LNCaP clone FGC (cell line): ENCODE measurements around the gene XXYLT1.

Experiments used
- DNase-seq: peaks from one replicate; pipeline ENCODE4 v3.0.0-alpha.2; 2011; ENCODE audit warnings: low read depth
- H3K4me3 ChIP-seq: 2 replicates; pipeline ENCODE4 v1.5.1; 2011; ENCODE audit warnings: mild to moderate bottlenecking, low read depth, low read length, control low read depth
- CTCF ChIP-seq: IDR thresholded peaks from 2 replicates; pipeline ENCODE4 v1.5.1; 2012; ENCODE audit warnings: mild to moderate bottlenecking; ENCODE audit not compliant: control insufficient read depth, insufficient read depth; ENCODE audit errors: extremely low read depth

XXYLT1 gene

GRCh38 chr3:195116407-195117185 lies 154.4 kb downstream of the XXYLT1 start:
- no peak for DNase-seq
- TF ChIP-seq CTCF = no peak
- no peak overlapping the region for H3K4me3 ChIP-seq

DNA sequence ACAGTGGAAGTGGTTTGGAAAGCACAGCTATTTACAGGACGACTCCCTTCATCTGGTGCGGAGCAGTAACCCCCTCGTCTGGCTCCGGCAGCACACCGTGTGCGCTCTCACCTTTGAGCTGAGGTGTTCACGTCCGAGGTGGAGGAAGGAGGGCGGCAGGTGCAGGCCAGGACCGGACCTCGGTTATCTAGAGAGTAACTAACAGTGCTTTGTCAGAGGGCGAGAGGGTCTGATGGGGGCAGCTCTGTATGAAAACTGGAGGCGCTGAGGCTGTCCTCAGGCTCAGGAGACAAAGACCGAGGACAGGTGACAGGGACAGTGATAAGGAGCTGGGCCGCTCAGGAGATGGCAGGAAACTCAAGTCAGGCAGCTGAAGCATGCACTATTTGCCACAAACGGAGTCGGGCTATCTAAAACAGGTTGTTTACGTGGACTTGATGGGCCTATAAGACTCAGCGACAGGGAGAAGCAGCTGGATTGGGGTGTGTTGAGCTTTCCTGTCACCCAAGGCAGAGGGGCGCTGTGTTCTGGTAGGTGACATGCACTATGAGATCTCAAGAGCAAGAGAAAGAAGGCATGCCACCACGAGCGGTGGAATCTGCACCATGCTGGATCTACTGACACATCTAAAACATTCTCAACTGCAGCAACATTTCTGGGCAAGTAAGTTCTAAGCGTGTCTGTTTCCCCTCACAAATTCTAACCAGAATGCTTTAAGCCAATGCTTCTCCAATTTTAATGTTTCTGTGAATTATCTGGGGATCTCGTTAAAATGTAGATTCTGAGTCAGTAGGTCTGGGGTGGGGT lies 155.2 kb downstream of the XXYLT1 start:
- DNase-seq = no peak
- no peak overlapping the region for H3K4me3 ChIP-seq
- TF ChIP-seq CTCF = no peak

- DNase-seq = no peak
- no peak for TF ChIP-seq CTCF
- H3K4me3 ChIP-seq = no peak overlapping the region
These were observed 156.0 kb downstream of the XXYLT1 start for GRCh38 chr3:195114786-195115599.

GRCh38 chr3:195113536-195114425 lies 157.2 kb downstream of the XXYLT1 start:
- TF ChIP-seq CTCF = no peak
- no peak for DNase-seq
- no peak overlapping the region for H3K4me3 ChIP-seq

DNA sequence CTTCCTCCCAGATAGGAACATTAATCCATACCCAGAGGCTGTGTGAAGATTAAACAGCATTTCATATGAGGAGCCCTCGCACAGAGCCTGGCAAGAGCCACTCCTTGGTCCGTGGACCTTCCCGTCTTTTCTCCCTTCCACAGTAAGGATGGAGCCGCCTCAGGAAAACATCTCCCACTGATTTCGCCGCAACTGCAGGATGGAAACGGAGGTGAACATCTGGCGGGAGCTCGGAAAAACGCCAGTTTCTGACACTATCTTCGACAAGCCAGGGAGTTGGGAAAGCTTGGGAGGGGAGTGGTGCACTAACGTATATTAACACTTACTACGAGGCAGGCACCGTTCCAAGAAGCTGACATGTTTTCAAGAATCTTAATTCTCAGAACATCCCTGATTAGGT lies 157.9 kb downstream of the XXYLT1 start:
- DNase-seq = no peak
- no peak for TF ChIP-seq CTCF
- H3K4me3 ChIP-seq = no peak overlapping the region

DNA sequence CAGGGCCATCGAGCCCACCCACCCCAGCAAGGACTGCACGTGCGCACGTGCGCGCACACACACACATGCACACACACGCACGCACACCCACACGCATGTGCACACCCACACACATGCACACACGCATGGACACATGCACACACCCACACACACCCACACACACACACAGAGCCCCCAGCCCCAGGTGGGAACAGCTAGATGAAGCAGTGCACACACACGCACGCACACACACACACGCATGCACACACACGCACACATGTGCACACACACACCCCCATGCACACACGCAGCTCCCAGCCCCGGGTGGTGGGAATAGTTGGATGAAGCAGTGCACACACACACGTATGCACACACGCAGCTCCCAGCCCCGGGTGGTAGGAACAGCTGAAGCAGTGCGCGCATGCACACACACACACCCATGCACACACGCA lies 158.6 kb downstream of the XXYLT1 start:
- no peak for DNase-seq
- TF ChIP-seq CTCF = no peak
- H3K4me3 ChIP-seq = no peak overlapping the region
